GM18858 (cell line): Measurements from ENCODE around the gene SETDB1.
"Not testable (repeated sequence)": the region's sequence is repeated elsewhere in the genome, so short reads cannot be mapped to it uniquely, and the experiment has no call there.

ENCODE experiments used
- ATAC-seq: cut with Tn5 transposase; IDR thresholded peaks from one replicate; pipeline ENCODE4 v1.9.1; 2021; ENCODE audit not compliant: unreplicated experiment

SETDB1 gene

DNA sequence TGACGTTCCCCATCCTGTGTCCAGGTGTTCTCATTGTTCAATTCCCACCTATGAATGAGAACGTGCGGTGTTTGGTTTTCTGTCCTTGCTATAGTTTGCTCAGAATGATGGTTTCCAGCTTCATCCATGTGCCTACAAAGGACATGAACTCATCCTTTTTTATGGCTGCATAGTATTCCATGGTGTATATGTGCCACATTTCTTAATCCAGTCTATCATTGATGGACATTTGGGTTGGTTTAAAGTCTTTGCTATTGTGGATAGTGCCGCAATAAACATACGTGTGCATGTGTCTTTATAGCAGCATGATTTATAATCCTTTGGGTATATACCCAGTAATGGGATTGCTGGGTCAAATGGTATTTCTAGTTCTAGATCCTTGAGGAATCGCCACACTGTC lies 2.6 kb downstream of the SETDB1 start:
- ATAC-seq = not testable (repeated sequence)

DNA sequence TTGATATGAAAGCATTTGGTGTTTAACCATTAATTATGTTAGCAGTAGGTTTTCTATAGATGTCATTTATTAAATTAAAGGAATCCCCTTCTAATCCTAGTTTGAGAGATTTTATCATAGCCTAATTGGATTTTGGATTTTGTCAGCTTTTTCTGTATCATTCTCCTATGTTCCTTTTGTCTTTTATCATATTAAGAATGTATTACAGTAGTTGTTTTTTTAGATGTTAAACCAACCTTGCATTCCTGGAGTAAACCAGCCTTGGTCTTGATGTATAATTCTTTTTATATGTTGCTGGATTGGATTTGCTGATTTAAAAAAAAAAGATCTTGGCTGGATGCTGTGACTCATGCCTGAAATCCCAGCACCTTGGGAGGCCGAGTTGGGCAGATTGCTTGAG lies 5.6 kb downstream of the SETDB1 start:
- no peak for ATAC-seq

DNA sequence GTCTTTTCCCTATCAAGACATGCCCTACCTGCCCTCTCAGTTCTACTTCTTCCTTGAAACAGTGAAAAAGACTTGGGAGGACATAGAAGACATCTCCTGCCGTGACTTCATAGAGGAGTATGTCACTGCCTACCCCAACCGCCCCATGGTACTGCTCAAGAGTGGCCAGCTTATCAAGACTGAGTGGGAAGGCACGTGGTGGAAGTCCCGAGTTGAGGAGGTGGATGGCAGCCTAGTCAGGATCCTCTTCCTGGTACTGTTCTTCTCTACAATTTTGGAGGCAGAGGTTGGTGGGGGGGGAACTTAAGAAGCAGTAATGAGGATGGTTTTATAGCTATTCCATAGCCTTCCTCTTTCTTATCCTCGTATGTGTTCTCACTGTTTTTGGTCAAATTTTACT lies 18.7 kb downstream of the SETDB1 start:
- no peak for ATAC-seq

DNA sequence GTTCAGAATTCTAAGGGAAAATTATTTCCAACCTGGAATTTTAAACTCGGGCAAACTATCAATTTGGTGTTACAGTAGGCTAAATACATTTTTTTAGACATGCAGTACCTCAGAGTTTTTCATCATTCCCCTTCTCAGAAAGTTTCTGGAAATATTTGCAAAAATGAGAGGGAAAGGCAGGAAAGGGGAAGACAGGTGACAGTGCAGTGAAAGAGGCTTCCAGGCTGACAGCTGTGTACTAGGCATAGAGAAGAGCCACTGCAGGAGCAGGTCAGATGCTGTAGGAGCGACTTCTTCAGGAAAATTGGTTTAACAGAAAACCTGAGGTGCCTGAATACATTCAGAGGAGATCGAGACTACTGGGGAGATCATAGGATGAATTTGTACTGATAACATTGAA lies 28.5 kb downstream of the SETDB1 start:
- no peak for ATAC-seq

- no peak for ATAC-seq
Observed at GRCh38 chr1:150955280-150955679, 29.1 kb downstream of the SETDB1 start.

DNA sequence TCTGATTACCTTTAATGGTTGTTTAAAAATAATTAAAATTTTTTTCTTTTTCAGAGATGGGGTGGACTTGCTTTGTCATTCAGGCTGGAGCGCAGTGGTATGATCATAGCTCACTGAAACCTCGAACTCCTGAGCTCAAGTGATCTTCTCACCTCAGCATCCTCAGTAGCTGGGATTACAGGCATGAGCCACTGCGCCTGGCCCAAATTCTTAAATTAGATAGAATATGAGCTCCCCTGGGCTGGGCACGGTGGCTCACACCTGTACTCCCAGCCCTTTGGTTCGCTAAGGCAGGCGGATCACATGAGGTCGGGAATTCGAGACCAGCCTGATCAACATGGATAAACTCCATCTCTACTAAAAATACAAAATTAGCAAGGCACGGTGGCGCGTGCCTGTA lies 31.5 kb downstream of the SETDB1 start:
- no peak for ATAC-seq

- ATAC-seq = no peak
Observed at GRCh38 chr1:150960646-150961045, 34.5 kb downstream of the SETDB1 start.

DNA sequence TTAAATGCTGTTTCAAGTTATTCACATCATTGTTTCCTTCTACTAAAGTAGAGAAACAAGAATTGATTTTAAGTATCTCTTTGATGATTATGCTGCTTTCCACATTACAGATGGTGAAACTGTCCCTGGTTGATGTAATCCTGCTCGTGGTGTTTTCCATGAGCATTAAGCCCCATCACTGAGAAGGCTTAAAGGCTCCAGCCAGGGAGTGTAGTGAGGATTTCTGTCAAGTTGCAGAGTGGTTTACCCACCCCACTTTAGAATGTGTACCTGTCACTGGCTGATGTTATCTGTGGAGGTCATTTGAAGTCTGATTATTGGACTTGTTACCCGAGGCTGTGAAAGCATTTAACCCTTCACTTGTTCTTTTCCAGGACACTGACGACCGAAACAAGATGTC lies 35.6 kb downstream of the SETDB1 start:
- ATAC-seq = no peak

DNA sequence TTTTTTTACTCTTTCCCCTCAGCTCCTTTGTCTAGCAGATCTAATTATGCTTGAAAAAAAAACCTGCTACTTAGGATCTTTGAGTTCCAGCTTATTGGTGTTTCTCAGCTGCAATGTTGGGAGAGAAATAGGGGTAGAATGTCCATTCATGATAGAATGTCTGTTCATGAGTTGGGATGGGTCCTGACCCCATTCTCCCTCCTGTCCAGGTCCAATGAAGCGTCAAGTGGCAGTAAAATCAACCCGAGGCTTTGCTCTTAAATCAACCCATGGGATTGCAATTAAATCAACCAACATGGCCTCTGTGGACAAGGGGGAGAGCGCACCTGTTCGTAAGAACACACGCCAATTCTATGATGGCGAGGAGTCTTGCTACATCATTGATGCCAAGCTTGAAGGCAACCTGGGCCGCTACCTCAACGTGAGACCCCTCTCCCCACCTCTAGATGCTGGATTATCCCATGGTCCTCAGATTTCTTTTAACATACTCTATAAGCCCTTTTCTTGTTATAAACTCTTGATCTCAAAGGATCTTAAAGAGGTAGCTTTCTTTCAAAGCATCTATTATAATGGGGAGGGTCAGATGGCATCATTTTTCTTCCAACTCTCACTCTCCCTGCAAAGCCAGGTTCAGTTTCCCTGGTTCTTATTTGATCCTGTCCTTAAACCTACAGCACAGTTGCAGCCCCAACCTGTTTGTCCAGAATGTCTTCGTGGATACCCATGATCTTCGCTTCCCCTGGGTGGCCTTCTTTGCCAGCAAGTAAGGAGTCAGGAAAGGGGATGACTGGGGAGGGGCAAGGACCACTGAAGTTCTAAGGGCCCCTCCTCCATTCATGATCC lies 37.4 kb downstream of the SETDB1 start:
- no peak for ATAC-seq

GRCh38 chr1:150964164-150964489 lies 38.0 kb downstream of the SETDB1 start:
- ATAC-seq = no peak

DNA sequence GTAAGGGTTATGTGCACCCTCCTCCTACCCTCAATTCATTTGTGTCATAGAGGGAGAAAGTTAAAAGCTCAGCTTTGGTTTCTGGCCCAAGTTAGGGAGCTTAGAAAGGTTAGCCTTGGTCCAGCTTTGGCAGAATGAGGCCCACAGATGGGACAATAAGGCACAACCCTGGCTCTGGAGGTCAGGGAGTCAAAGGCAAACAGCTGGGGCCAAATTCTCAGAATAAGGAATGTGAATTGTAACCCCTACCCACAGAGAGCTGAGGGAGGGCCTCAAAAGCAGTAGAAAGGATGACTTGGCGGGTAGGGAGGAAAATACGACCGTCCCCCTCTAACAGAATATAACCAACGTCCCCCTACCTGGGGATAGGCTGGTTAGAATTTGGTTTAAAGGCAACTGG lies 39.4 kb downstream of the SETDB1 start:
- no peak for ATAC-seq

DNA sequence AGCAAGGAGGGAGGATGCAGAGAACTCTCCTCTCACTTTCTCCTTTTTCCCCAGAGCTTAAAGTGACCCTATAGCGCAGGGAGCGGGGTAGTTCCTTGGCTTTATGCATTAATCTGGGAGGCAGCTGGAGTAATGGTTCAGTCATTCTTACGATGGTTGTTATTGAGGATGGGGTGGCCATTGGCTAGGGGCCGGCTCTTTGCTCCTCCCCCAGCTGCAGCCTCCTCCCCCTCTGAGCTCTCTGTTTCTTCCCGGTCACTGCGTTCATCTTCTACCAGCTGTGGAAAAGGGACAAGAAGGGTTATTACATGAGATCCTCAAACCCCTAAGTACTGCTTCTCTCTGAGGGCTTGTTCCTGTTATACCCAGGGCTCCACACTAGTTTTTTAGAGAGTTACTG lies 39.8 kb downstream of the SETDB1 start:
- ATAC-seq = no peak

GRCh38 chr1:150967936-150968335 lies 41.8 kb downstream of the SETDB1 start:
- ATAC-seq = no peak

DNA sequence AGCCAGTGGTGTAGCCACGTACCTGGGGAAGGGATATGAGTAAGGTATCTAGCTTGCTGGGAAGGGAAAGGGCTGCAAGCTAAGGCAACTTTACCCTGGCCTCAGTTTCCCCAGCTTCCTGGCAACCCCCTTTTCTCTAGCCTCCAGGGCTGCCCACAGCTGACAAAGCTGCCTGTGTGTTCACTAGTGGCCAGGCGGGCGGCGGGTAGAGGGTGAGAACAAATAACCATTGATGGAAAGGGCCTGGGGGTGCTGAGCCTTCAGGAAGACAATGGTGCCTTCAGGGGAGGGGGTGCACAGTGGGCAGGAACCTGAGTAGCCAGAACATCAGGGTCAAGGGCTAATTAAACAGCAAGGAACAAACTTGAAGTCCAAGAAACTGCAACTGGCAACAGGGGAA lies 42.3 kb downstream of the SETDB1 start:
- ATAC-seq = no peak

- no peak for ATAC-seq
Observed at GRCh38 chr1:150969626-150970025, 43.5 kb downstream of the SETDB1 start.

DNA sequence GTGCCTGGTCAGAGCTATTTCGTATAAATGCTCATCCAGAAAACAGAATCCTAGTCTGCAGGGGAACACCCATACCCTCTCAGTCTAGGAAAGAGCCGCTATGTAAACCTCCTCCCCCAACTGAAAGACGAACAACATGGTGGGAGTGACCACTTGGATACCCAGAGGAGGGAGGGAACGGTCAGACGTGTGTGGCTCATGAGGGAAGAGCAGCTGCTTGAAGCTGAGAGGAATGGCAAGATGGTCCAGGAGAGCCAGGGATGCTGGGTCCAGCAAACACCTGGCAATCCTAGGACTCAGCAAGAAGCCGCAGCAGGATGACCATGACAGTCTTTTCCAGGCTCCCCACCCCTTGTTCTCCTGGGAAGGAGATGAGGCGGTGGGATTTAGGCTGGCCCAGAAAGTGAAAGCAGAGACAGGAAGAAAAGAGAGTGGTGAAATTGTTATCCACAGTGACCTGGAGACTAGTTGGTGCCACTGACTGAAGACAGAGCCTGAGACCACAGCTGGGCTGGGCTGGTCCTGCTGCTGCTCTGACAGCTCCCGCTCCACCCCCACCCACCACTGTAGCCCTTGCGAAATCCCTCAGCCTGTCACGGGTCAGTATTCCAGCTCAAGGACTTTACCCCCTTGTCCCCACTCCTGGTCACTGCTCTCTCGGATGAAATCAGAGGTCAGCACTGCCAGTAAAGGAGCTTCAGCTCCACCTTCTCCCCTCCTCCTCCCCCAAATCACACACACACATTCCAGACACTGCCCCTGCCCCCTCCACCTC lies 44.8 kb downstream of the SETDB1 start:
- no peak for ATAC-seq

DNA sequence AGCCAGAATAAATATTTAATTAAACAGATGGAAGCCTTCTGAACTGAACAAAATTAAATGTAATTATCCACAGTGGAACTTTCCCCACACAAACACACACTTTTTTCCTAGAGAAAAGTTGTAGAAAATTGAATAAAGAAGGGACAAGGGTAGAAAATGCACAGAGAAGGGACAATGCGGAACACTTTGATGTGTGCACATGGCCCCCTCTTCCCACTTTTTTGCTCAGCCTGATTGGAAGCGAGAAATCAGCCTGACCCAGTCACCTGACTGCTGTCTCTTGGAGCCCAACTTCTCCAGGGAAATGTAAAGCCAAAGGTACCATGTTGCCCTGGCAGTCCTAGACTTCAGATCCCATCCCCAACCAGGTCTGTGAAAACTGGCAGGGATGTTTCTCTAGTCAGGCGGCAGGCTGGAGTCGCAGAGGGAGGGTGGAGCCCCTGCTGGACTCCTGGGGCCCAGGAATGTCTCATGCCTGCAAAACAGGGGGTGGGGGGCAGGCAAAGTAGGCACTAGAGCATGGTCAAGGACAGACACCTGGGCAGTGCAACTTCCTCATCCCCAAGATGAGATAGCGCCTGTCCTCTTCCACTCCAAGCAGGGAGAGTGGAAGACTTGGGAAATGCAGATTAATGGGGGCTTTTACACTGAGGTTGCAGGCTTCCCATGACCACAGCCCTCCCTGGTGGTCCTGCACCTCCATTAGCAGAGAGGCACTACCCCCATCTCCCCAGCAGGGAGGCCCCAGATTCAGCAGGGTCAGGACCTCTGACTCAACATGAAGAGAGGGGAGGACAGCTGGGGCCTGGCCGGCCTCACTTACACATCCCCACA lies 45.6 kb downstream of the SETDB1 start:
- ATAC-seq = no peak

- no peak for ATAC-seq
Observed at GRCh38 chr1:150972417-150972940, 46.3 kb downstream of the SETDB1 start.

DNA sequence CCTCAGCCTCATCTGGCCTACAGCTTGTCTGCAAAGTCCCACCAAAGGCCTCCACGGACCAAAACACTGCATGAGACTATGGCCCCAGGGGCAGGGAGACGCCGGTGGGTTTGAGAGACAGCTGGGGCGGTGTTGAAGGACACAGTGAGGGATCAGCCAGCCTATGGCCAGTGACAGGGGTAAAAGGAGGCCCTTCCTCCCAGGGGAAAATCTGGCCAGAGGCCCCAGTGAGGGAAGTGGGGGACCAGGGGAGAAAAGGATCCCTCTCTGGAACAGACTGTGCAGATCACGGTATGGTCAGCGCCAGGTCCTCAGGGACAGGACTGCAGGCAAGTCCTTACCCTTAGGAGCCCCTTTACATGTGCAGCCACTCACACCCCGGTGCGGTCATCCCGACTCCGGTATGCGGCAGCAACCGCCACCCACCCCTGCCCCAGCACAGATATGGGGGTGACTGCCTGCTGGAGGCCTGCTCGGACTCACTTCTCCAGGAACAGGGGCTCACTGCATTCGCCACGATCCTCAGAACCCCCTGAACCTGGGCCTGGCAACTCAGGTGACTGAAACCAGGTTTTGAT lies 47.2 kb downstream of the SETDB1 start:
- ATAC-seq = no peak

- no peak for ATAC-seq
Observed at GRCh38 chr1:150973836-150974579, 47.8 kb downstream of the SETDB1 start.
